Peyer's patch (tissue), 4 donors: ENCODE results near the gene LTBP1.

Source experiments
- POLR2A ChIP-seq, 2 donors: fragments of 450-650 bp; IDR thresholded peaks; one replicate each; pipeline ENCODE4 v1.5.1; 2017; ENCODE audit warnings: antibody characterized with exemption in 2 of 2, mild to moderate bottlenecking in 2 of 2, moderate library complexity in 2 of 2
- TF ChIP-seq, protein P1 (sequence below), 6 experiments: fragments of 450-650 bp in 4 of 6; fragments of 200-600 bp in 2 of 6; sonication (generic) in 1 of 6; IDR thresholded peaks; one replicate each; pipeline ENCODE4 v1.5.1; 2017 to 2019; ENCODE audit warnings: antibody characterized with exemption in 6 of 6, mild to moderate bottlenecking in 3 of 6, moderate library complexity in 1 of 6

DNA sequence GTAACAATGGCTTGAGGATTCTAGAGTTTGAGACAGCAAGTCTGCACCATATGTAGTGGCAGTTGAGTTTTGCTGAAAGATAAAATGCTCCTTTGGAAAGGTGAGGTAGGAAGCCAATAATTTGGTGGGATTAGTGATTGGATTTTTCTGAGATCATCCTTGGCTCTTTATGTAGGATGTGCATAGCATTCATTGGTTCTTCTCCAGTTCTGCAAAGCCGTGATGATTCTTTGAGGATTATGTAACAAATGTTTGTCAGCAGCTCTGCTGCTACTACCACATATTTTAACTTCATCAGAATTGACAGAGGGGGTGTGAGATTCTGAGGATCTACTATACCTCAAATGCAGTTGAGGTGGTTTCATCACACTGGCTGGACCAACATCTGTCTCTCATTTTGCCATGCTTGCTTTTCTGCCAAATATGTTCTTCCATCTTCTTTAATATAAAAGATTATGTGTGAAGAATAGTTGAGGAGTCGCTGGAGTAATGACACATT, 340.8 kb downstream of the LTBP1 start:
- TF ChIP-seq, protein P1, sequence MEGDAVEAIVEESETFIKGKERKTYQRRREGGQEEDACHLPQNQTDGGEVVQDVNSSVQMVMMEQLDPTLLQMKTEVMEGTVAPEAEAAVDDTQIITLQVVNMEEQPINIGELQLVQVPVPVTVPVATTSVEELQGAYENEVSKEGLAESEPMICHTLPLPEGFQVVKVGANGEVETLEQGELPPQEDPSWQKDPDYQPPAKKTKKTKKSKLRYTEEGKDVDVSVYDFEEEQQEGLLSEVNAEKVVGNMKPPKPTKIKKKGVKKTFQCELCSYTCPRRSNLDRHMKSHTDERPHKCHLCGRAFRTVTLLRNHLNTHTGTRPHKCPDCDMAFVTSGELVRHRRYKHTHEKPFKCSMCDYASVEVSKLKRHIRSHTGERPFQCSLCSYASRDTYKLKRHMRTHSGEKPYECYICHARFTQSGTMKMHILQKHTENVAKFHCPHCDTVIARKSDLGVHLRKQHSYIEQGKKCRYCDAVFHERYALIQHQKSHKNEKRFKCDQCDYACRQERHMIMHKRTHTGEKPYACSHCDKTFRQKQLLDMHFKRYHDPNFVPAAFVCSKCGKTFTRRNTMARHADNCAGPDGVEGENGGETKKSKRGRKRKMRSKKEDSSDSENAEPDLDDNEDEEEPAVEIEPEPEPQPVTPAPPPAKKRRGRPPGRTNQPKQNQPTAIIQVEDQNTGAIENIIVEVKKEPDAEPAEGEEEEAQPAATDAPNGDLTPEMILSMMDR (IDR thresholded peaks at IDR 0.05): no peak
- TF ChIP-seq POLR2A (IDR thresholded peaks at IDR 0.05): no peak
